ENCODE results near the gene ARHGAP9.

The ARHGAP9 gene

DNA sequence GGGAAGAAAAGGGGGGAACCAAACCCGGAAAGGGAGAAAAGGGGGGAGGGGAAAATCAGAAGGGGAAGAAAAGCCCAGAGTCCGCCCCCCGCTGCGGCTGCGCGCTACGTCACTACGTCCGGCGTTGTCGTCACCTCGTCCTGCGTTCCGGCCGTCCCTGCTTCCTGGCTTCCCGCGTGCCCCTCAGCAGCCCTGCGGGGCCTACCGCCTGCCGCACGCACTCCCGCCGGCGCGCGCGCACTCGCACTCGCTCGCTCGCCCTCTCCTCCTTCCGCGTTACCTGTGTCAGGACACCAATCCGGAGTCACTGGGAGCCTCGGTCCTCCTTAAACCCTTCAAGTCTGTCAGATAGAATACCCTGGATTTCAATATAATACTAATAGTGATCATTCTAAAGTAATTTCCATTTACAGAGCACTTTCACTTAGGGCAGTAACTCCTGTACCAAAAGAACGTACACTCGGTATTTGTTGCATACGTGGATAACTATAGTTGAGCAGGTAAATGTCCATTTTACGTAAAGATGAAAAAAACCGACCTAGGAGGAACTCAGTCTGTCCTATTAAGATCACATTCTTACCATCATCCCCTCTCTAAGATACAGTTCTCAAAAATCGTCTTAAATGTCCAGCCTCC is 48.6 kb downstream of the ARHGAP9 start, which contains the start of gene R3HDM2:
TSS of gene R3HDM2 (minus strand) at position 113 of the 636 bp plus-strand sequence. CDS start 120,615 bp downstream, outside the sequence.
- peak within 1 kb of the TSS; percentile 47 for H3K4me3 ChIP-seq (ENCODE audit: low read depth, low read length)
- no peaks in the 10 kb centered on the region for H3K9me3 ChIP-seq (ENCODE audit: control insufficient read depth, insufficient read depth, low read depth, low read length)
- peak within 1 kb of the TSS; percentile 88 for H3K27ac ChIP-seq (ENCODE audit: extremely low read depth, low read depth, low read length)
- CTCF ChIA-PET: interaction anchor here (6.8 kb wide), 1 partner anchor 23 kb away, joined by 45 read pairs; the partner anchor contains the start of gene INHBE
- H3K4me1 ChIP-seq (ENCODE audit: control insufficient read depth, insufficient read depth, low read length): no peaks in the 10 kb centered on the region; the same call in 1 of the 2 replicates
- POLR2A ChIA-PET: interaction anchor here (0.6 to 1.1 kb wide), 2 partner anchors 201 to 262 kb away, joined by 3 to 5 read pairs; partner anchors contain the start of gene SHMT2
- peaks cover 0 to under 1% of the 10 kb centered on the region in 2 experiments; a peak in 1 of 3 replicates for H3K36me3 ChIP-seq (ENCODE audit: control insufficient read depth in 2 of 2, insufficient read depth in 1 of 2, low read length in 2 of 2)
- TF ChIP-seq SP7 (tag by site-specific recombination; IDR thresholded peaks at IDR 0.05) (peak; percentile 77; the same call in 1 of the 2 replicates), ZBTB10 (tag by site-specific recombination; IDR thresholded peaks at IDR 0.05) (no peak), ZNF843 (tag by site-specific recombination; IDR thresholded peaks at IDR 0.05) (0 out of 2 replicates have a peak, but pooled peaks have one; percentile 29), ZNF830 (tag by site-specific recombination; IDR thresholded peaks at IDR 0.05; ENCODE audit: low read depth) (no peak), TCF7L2 (IDR thresholded peaks at IDR 0.05; ENCODE audit: borderline replicate concordance, low read depth, low read length) (no peak), ZNF837 (tag by site-specific recombination; IDR thresholded peaks at IDR 0.05) (no peak), MEIS1 (CRISPR knock-in tag; IDR thresholded peaks at IDR 0.05; ENCODE audit: borderline replicate concordance) (no peak), ZNF394 (tag by site-specific recombination; IDR thresholded peaks at IDR 0.05; ENCODE audit: borderline replicate concordance) (peak; percentile 30; the same call in 1 of the 2 replicates), ZNF398 (tag by site-specific recombination; IDR thresholded peaks at IDR 0.05) (peak; percentile 99), ZNF701 (tag by site-specific recombination; IDR thresholded peaks at IDR 0.05) (0 out of 2 replicates have a peak, but pooled peaks have one; percentile 39), ZNF629 (tag by site-specific recombination; IDR thresholded peaks at IDR 0.05) (peak; percentile 99), ZNF2 (tag by site-specific recombination; IDR thresholded peaks at IDR 0.05) (peak; percentile 72), ZNF280C (tag by site-specific recombination; IDR thresholded peaks at IDR 0.05) (no peak), OSR2 (tag by site-specific recombination; IDR thresholded peaks at IDR 0.05) (peak; percentile 57), ZNF335 (tag by site-specific recombination; conservative IDR thresholded peaks at IDR 0.05) (peak; percentile 41), ZFP69B (tag by site-specific recombination; IDR thresholded peaks at IDR 0.05) (peak; percentile 76; the same call in 1 of the 2 replicates), ZNF16 (tag by site-specific recombination; IDR thresholded peaks at IDR 0.05; ENCODE audit: low read depth) (no peak), ZNF501 (tag by site-specific recombination; IDR thresholded peaks at IDR 0.05) (peak; percentile 64), ZBTB1 (tag by site-specific recombination; IDR thresholded peaks at IDR 0.05) (0 out of 2 replicates have a peak, but pooled peaks have one; percentile 22), GLIS1 (tag by site-specific recombination; IDR thresholded peaks at IDR 0.05) (peak; percentile 86), IKZF3 (tag by site-specific recombination; IDR thresholded peaks at IDR 0.05) (peak; percentile 71), ZNF561 (tag by site-specific recombination; IDR thresholded peaks at IDR 0.05; ENCODE audit: borderline replicate concordance) (peak; percentile 61; the same call in 1 of the 2 replicates), SP3 (tag by site-specific recombination; IDR thresholded peaks at IDR 0.05) (peak; percentile 66), ZNF660 (tag by site-specific recombination; IDR thresholded peaks at IDR 0.05) (peak; percentile 57), ZNF302 (tag by site-specific recombination; IDR thresholded peaks at IDR 0.05; ENCODE audit: low read depth) (no peak), WT1 (tag by site-specific recombination; IDR thresholded peaks at IDR 0.05) (0 out of 2 replicates have a peak, but pooled peaks have one; percentile 21), ZEB2 (tag by site-specific recombination; IDR thresholded peaks at IDR 0.05) (peak; percentile 91)
- TF ChIP-seq, protein P1, sequence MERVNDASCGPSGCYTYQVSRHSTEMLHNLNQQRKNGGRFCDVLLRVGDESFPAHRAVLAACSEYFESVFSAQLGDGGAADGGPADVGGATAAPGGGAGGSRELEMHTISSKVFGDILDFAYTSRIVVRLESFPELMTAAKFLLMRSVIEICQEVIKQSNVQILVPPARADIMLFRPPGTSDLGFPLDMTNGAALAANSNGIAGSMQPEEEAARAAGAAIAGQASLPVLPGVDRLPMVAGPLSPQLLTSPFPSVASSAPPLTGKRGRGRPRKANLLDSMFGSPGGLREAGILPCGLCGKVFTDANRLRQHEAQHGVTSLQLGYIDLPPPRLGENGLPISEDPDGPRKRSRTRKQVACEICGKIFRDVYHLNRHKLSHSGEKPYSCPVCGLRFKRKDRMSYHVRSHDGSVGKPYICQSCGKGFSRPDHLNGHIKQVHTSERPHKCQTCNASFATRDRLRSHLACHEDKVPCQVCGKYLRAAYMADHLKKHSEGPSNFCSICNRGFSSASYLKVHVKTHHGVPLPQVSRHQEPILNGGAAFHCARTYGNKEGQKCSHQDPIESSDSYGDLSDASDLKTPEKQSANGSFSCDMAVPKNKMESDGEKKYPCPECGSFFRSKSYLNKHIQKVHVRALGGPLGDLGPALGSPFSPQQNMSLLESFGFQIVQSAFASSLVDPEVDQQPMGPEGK (tag by site-specific recombination; IDR thresholded peaks at IDR 0.05): peak; percentile 70

Measured in HEK293 (cell line).